Panc1 (cell line): Measurements from ENCODE around the gene ARPC5L. TPM values are rescaled to one million over a fixed set of nuclear protein-coding genes. Genes with fewer than 3 reads are reported as not detected.

Experiments used
- ATAC-seq: fragments of 200-7000 bp; cut with Tn5 transposase; 2 replicates; pipeline ENCODE4 v1.9.1; 2020; ENCODE audit warnings: mild to moderate bottlenecking, moderate library complexity
- BruUV-seq: library from RNA; stranded (reverse); fragments of 400-500 nt; replicated peaks from 2 replicates; lab custom pipeline; 2021; lab: Mats Ljungman, UMichigan
- CTCF ChIA-PET: fragments of 300-600 bp; sonication (Branson Sonifier 250); formaldehyde crosslinking; loops from one replicate; lab custom pipeline; 2022; ENCODE audit warnings: antibody characterized with exemption; lab: Charles Lee
- POLR2A ChIA-PET: fragments of 300-600 bp; sonication (Branson Sonifier 250); formaldehyde crosslinking; loops from one replicate; lab custom pipeline; 2022; ENCODE audit warnings: antibody characterized with exemption; lab: Charles Lee
- DNase-seq: peaks from one replicate; pipeline ENCODE4 v3.0.0-alpha.2; 2010; ENCODE audit warnings: low read depth, low spot score
- H3K27ac ChIP-seq: 2 replicates; pipeline ENCODE4 v1.5.1; 2011; ENCODE audit warnings: mild to moderate bottlenecking, low read length, inconsistent platforms
- H3K27me3 ChIP-seq: fragments of 200-500 bp; sonication (Bioruptor generic); 2 replicates; pipeline ENCODE4 v1.6.0; 2014; ENCODE audit warnings: low read length, inconsistent platforms; ENCODE audit not compliant: control insufficient read depth, insufficient read depth
- H3K36me3 ChIP-seq: fragments of 200-500 bp; sonication (Bioruptor generic); 2 replicates; pipeline ENCODE4 v1.5.1; 2014; ENCODE audit warnings: inconsistent platforms, mild to moderate bottlenecking, low read length, moderate library complexity; ENCODE audit not compliant: control insufficient read depth, insufficient read depth
- H3K4me1 ChIP-seq: 2 replicates; pipeline ENCODE4 v1.5.1; 2011; ENCODE audit warnings: inconsistent platforms, mild to moderate bottlenecking, low read length, moderate library complexity; ENCODE audit not compliant: control insufficient read depth, insufficient read depth
- H3K4me3 ChIP-seq, 2 experiments: 2 replicates each; pipeline ENCODE4 v1.5.1; 2011 to 2012; ENCODE audit warnings: low read depth in 2 of 2, low read length in 2 of 2, mild to moderate bottlenecking in 2 of 2, inconsistent platforms in 1 of 2, moderate library complexity in 1 of 2
- H3K9me3 ChIP-seq: fragments of 200-500 bp; sonication (Bioruptor generic); 2 replicates; pipeline ENCODE4 v1.5.1; 2014; ENCODE audit warnings: low read depth, mild to moderate bottlenecking, inconsistent platforms, low read length, moderate library complexity; ENCODE audit not compliant: control insufficient read depth, insufficient read depth
- POLR2AphosphoS5 ChIP-seq: IDR thresholded peaks from 2 replicates; pipeline ENCODE4 v1.6.1; 2012; ENCODE audit warnings: mild to moderate bottlenecking, low read depth, low read length, moderate library complexity
- SIN3A ChIP-seq: IDR thresholded peaks from 2 replicates; pipeline ENCODE4 v1.6.1; 2012; ENCODE audit warnings: low read depth, mild to moderate bottlenecking, low read length, moderate library complexity, borderline replicate concordance; ENCODE audit not compliant: insufficient read depth
- TCF7L2 ChIP-seq: IDR thresholded peaks from 2 replicates; pipeline ENCODE4 v1.6.1; 2011; ENCODE audit warnings: mild to moderate bottlenecking, low read depth, low read length, inconsistent platforms
- in situ Hi-C: cut with HindIII; loops from 2 replicates; pipeline ENCODE4 v1.10.0; 2016; ENCODE audit warnings: low sequenced_read_pairs, low pct_unique_long_range_greater_than_20kb
- intact Hi-C: fragments of 100-400 bp; cut with micrococcal nuclease; formaldehyde crosslinking; loops from one replicate; pipeline ENCODE4 v1.10.0; 2022; ENCODE audit not compliant: unreplicated experiment
- total RNA-seq: library from RNA; stranded (reverse); gene quantifications from one replicate; pipeline ENCODE4 v1.2.1, GENCODE V29; 2021; ENCODE audit not compliant: unreplicated experiment
- TF ChIP-seq, protein P1 (sequence below), 2 experiments: IDR thresholded peaks; 2 replicates each; pipeline ENCODE4 v1.6.1; 2011 to 2012; ENCODE audit warnings: low read depth in 2 of 2, control low read depth in 1 of 2, low read length in 1 of 2, mild to moderate bottlenecking in 1 of 2, moderate library complexity in 1 of 2; ENCODE audit not compliant: insufficient read depth in 1 of 2
- TF ChIP-seq, protein P2 (sequence below): fragments of 450-650 bp; IDR thresholded peaks from 2 replicates; pipeline ENCODE4 v1.5.1; 2017; ENCODE audit warnings: mild to moderate bottlenecking

ARPC5L gene
- total RNA-seq, 1 experiment from 2014 or later, result 39.6 TPM

DNA sequence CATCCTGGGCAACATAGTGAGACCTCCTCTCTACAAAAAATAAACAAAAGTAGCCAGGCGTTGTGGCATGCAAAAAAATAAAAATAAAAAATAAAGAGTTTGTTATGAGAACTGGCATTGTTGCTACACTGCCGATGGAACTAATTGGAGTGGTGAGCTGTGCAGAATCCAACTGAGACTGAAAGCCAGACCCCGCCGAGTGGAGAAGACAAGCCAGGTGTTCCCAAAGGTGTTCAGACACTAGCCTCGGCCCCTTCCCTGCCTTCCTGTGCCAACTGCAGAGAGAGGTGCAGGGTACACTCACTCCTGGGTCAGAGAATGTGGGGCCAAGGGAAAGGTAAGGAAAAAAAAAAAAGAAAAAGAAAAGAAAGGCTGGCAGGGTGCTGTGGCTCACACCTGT is 46.3 kb upstream of the ARPC5L start:
- Histone ChIP-seq H3K4me3 (no peak overlapping the region), H3K27ac (no peak overlapping the region), H3K4me1 (peaks cover 16% of the 10 kb centered on the region), H3K27me3 (no peaks in the 10 kb centered on the region), H3K9me3 (no peaks in the 10 kb centered on the region), H3K36me3 (no peaks in the 10 kb centered on the region)
- in situ Hi-C loops (no loop called here), intact Hi-C loops (no loop called here)
- no TSS peak for BruUV-seq
- ChIA-PET CTCF (no interaction called here), POLR2A (no interaction called here)
- TF ChIP-seq TCF7L2 (no peak), POLR2AphosphoS5 (no peak), SIN3A (no peak)
- TF ChIP-seq, protein P1, sequence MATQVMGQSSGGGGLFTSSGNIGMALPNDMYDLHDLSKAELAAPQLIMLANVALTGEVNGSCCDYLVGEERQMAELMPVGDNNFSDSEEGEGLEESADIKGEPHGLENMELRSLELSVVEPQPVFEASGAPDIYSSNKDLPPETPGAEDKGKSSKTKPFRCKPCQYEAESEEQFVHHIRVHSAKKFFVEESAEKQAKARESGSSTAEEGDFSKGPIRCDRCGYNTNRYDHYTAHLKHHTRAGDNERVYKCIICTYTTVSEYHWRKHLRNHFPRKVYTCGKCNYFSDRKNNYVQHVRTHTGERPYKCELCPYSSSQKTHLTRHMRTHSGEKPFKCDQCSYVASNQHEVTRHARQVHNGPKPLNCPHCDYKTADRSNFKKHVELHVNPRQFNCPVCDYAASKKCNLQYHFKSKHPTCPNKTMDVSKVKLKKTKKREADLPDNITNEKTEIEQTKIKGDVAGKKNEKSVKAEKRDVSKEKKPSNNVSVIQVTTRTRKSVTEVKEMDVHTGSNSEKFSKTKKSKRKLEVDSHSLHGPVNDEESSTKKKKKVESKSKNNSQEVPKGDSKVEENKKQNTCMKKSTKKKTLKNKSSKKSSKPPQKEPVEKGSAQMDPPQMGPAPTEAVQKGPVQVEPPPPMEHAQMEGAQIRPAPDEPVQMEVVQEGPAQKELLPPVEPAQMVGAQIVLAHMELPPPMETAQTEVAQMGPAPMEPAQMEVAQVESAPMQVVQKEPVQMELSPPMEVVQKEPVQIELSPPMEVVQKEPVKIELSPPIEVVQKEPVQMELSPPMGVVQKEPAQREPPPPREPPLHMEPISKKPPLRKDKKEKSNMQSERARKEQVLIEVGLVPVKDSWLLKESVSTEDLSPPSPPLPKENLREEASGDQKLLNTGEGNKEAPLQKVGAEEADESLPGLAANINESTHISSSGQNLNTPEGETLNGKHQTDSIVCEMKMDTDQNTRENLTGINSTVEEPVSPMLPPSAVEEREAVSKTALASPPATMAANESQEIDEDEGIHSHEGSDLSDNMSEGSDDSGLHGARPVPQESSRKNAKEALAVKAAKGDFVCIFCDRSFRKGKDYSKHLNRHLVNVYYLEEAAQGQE (IDR thresholded peaks at IDR 0.05; ENCODE audit: insufficient read depth in 1 of 2, low read depth in 2 of 2, low read length in 1 of 2), result no peak
- TF ChIP-seq, protein P2, sequence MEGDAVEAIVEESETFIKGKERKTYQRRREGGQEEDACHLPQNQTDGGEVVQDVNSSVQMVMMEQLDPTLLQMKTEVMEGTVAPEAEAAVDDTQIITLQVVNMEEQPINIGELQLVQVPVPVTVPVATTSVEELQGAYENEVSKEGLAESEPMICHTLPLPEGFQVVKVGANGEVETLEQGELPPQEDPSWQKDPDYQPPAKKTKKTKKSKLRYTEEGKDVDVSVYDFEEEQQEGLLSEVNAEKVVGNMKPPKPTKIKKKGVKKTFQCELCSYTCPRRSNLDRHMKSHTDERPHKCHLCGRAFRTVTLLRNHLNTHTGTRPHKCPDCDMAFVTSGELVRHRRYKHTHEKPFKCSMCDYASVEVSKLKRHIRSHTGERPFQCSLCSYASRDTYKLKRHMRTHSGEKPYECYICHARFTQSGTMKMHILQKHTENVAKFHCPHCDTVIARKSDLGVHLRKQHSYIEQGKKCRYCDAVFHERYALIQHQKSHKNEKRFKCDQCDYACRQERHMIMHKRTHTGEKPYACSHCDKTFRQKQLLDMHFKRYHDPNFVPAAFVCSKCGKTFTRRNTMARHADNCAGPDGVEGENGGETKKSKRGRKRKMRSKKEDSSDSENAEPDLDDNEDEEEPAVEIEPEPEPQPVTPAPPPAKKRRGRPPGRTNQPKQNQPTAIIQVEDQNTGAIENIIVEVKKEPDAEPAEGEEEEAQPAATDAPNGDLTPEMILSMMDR, result no peak
- DNase-seq (no peak), ATAC-seq (no peak)

DNA sequence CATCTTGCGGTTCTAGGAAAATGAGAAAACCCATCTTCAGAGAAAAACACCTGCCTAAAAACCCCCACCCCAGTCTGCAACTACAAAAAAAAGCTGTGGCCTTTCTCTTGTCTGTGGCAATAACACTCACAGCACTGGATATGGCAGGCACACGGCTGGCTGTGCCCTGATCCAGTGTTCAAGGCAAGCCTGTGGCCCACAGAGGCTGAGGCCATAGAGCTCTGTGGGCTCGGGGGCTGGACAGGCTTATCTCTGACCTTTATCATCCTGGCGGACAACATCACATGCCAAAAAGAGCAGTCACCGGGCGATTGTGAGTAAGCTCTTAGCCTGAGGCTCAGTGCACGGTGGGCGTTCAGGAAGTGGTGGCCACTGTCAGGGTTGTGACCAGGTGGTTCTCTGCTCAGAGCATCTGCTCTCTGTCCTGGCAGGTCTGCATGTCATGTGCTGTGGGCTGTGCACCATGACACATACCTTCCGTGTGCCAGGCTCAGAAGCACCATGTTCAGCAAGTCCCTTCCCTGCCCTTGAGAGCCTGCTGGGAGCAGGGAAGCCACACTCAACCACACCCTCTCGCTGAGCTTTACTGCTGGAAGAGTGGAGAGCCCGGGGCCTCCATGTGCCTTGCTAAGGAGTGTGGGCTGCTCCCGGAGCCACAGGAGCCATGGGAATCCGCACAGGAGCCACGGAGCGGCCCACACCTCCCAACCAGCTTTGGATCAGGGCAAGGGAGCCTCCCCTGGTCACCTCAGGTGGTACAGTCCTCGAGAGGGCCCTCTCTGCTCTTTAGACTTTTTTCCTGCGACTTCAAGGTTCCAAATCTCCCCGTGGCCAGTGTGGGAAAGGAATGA is 43.3 kb upstream of the ARPC5L start:
- in situ Hi-C loops (no loop called here), intact Hi-C loops (no loop called here)
- TF ChIP-seq, protein P1 (IDR thresholded peaks at IDR 0.05; ENCODE audit: insufficient read depth in 1 of 2, low read depth in 2 of 2, low read length in 1 of 2), result no peak
- TF ChIP-seq, protein P2, result no peak
- TF ChIP-seq SIN3A (no peak), TCF7L2 (no peak)
- no peak overlapping the region for H3K4me3 ChIP-seq
- CTCF ChIA-PET, result no interaction called here
- BruUV-seq, result no TSS peak
- no peak for DNase-seq
- peak; percentile 86 for ATAC-seq
- POLR2A ChIA-PET, result interaction anchor here (0.6 kb wide), 1 partner anchor 357 kb away, joined by 13 read pairs; no protein-coding TSS in a partner anchor
- H3K27ac ChIP-seq, result no peak overlapping the region
- H3K4me1 ChIP-seq, result peaks cover 13% of the 10 kb centered on the region
- no peaks in the 10 kb centered on the region for H3K36me3 ChIP-seq
- H3K27me3 ChIP-seq, result no peaks in the 10 kb centered on the region
- no peaks in the 10 kb centered on the region for H3K9me3 ChIP-seq
